ENCODE measurements around the gene COPB1.
A peak's percentile ranks its signal among the peaks of the same experiment; 100 is the strongest.
"Not testable (repeated sequence)": the region's sequence is repeated elsewhere in the genome, so short reads cannot be mapped to it uniquely, and the experiment has no call there.

COPB1 gene

GRCh38 chr11:14541192-14541947 lies 41.8 kb upstream of the COPB1 start:
- no peak for DNase-seq (ENCODE audit: low read depth)
- TF ChIP-seq, protein P1, sequence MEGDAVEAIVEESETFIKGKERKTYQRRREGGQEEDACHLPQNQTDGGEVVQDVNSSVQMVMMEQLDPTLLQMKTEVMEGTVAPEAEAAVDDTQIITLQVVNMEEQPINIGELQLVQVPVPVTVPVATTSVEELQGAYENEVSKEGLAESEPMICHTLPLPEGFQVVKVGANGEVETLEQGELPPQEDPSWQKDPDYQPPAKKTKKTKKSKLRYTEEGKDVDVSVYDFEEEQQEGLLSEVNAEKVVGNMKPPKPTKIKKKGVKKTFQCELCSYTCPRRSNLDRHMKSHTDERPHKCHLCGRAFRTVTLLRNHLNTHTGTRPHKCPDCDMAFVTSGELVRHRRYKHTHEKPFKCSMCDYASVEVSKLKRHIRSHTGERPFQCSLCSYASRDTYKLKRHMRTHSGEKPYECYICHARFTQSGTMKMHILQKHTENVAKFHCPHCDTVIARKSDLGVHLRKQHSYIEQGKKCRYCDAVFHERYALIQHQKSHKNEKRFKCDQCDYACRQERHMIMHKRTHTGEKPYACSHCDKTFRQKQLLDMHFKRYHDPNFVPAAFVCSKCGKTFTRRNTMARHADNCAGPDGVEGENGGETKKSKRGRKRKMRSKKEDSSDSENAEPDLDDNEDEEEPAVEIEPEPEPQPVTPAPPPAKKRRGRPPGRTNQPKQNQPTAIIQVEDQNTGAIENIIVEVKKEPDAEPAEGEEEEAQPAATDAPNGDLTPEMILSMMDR (IDR thresholded peaks at IDR 0.05; ENCODE audit: low read depth, low read length, missing control alignments), result no peak
- in situ Hi-C loops (cut with HindIII; ENCODE audit: low sequenced_read_pairs), result no loop called here
- H3K4me3 ChIP-seq (ENCODE audit: low read depth, low read length), result no peak overlapping the region

DNA sequence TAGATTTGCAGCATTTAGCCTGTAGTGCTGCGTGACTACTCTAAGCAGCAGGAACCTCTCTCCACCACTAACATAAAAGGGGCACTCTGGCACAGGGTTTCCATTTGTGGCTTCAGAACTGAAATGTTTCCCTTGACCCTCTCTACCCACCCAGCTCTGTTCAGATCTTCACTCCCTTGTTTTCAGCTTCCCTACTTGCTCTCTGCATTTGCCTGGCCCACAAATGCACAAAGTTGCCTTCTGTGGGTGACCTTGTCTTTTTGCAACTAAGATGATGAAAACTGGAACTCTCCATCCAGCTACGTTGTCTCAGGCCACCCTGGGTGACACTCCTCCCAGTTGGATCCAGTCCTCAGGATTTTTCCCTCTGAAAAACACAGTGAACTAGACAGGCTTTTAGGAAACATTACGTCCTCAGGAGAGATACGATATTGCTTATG lies 40.4 kb upstream of the COPB1 start:
- no peak for DNase-seq (ENCODE audit: low read depth)
- in situ Hi-C loops (cut with HindIII; ENCODE audit: low sequenced_read_pairs), result no loop called here
- no peak overlapping the region for H3K4me3 ChIP-seq (ENCODE audit: low read depth, low read length)
- TF ChIP-seq, protein P1 (IDR thresholded peaks at IDR 0.05; ENCODE audit: low read depth, low read length, missing control alignments), result no peak

DNA sequence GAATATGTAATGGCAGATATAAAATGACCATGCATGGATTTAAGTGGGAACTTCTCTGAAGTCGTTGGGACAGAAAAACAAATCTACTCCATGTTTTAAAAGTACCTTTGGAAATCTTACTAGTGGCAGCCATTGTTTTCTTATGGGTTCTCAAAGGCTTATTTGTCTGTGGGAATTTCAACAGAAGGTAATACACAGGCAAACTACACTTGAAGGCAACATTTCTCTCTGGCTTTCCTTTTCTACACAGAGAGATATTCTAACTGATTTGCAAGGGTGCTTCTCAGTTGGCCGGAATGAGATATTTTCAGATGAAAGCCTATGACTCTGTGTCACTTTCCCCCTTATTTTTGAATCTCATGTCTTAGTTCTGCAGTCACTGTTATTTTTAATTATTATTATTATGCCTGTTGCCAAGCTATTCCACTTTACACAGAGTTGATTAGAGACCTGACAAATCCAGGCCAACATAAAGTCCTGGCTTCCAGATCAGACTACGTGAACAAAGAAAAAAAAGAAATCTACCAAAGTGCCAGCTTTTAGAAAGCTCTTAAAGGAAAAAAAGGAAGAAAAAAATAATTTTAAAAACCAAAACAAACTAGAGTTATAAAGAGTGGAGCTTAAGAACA lies 39.4 kb upstream of the COPB1 start:
- H3K4me3 ChIP-seq (ENCODE audit: low read depth, low read length), result no peak overlapping the region
- in situ Hi-C loops (cut with HindIII; ENCODE audit: low sequenced_read_pairs), result no loop called here
- TF ChIP-seq, protein P1 (IDR thresholded peaks at IDR 0.05; ENCODE audit: low read depth, low read length, missing control alignments), result no peak
- DNase-seq (ENCODE audit: low read depth), result no peak

DNA sequence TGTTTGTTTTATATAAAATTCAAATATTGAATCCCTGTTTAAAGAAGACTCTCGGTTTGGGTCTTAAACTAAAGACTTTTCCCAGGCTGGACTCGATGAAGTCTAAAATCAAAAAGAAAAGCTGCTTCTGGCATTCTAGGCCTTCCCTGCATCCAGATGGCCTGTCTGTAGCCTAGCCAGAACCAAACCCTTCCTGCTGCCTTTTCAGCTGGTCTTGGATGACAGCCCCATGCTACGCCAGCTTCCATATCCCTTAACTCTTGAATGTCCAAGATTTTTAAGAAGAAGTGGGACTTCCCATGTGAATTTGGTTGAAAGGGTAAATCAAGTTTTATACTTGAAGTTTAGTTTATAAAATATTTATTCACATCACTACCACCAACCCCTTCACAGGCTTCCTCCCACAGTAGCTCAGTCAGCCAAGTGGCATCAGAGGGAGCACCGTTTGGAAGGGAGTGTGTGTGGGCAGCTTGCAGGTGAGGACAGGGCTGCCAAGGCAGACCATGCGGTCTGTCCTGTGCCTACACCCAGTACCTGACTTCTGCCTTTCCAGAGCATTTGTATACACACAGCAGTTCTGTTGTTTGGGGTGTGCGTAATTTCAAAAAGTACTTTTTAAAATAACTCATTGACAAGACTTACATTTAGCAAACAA lies 38.8 kb upstream of the COPB1 start:
- in situ Hi-C loops (cut with HindIII; ENCODE audit: low sequenced_read_pairs), result no loop called here
- DNase-seq (ENCODE audit: low read depth), result no peak
- H3K4me3 ChIP-seq (ENCODE audit: low read depth, low read length), result no peak overlapping the region
- TF ChIP-seq, protein P1 (IDR thresholded peaks at IDR 0.05; ENCODE audit: low read depth, low read length, missing control alignments), result no peak

DNA sequence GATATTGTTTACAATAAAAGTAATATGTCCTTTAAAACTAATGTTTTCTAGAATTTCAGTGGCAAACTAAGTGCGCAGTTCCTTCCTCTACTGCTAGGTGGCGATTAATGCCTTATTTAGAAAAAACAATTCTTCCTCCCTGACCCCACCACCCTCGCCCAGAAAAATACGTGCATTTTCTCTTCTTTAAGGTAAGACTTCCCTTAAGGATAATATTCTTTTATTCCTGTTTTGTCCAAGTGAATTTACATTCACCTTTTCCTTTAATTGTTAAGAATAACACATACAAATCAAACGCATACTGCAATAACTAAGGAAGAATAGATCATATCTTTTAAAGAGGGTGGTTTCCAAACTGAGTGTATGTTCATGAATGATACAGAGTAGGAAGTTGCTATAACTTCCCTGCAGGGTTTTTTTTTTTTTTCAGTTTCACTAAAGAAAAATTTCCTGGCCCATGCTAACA lies 37.6 kb upstream of the COPB1 start:
- in situ Hi-C loops (cut with HindIII; ENCODE audit: low sequenced_read_pairs), result no loop called here
- H3K4me3 ChIP-seq (ENCODE audit: low read depth, low read length), result no peak overlapping the region
- TF ChIP-seq, protein P1 (IDR thresholded peaks at IDR 0.05; ENCODE audit: low read depth, low read length, missing control alignments), result peak; percentile 83
- DNase-seq (ENCODE audit: low read depth), result no peak

GRCh38 chr11:14535166-14535565 lies 35.6 kb upstream of the COPB1 start:
- DNase-seq (ENCODE audit: low read depth); in situ Hi-C loops (cut with HindIII; ENCODE audit: low sequenced_read_pairs); H3K4me3 ChIP-seq (ENCODE audit: low read depth, low read length): not testable (repeated sequence)

GRCh38 chr11:14529951-14530350 lies 30.3 kb upstream of the COPB1 start:
- in situ Hi-C loops (cut with HindIII; ENCODE audit: low sequenced_read_pairs), result no loop called here
- no peak overlapping the region for H3K4me3 ChIP-seq (ENCODE audit: low read depth, low read length)
- no peak for DNase-seq (ENCODE audit: low read depth)
- TF ChIP-seq, protein P1 (IDR thresholded peaks at IDR 0.05; ENCODE audit: low read depth, low read length, missing control alignments), result no peak

All from astrocyte of the cerebellum (primary cell).